GM12878 (cell line): Measurements from ENCODE around the gene PROC. TPM values are rescaled to one million over a fixed set of nuclear protein-coding genes. Genes with fewer than 3 reads are reported as not detected.

ENCODE experiments used
- ATAC-seq: fragments of 200-7000 bp; cut with Tn5 transposase; 3 replicates; pipeline ENCODE4 v1.9.1; 2020; ENCODE audit warnings: mild to moderate bottlenecking, moderate library complexity
- BruUV-seq: library from RNA; stranded (reverse); fragments of 400-500 nt; replicated peaks from 2 replicates; lab custom pipeline; 2021; lab: Mats Ljungman, UMichigan
- CTCF ChIA-PET: fragments of 300-600 bp; sonication (Branson Sonifier 250); formaldehyde crosslinking; extraction: SDS; loops from one replicate; lab custom pipeline; 2021; ENCODE audit warnings: inconsistent platforms; lab: Yijun Ruan, JAX
- POLR2A ChIA-PET: fragments of 350-600 bp; formaldehyde crosslinking; extraction: SDS; loops from one replicate; lab custom pipeline; 2021; ENCODE audit warnings: inconsistent platforms; lab: Charles Lee
- RAD21 ChIA-PET: fragments of 300-600 bp; sonication (Branson Sonifier 250); formaldehyde crosslinking; loops from one replicate; lab custom pipeline; 2023; ENCODE audit warnings: antibody characterized with exemption; ENCODE audit not compliant: unreplicated experiment; lab: Charles Lee
- SMC1A ChIA-PET: fragments of 300-600 bp; sonication (Branson Sonifier 250); formaldehyde crosslinking; loops from one replicate; lab custom pipeline; 2023; ENCODE audit not compliant: unreplicated experiment, uncharacterized antibody; lab: Charles Lee
- DNase-seq: peaks from one replicate; pipeline ENCODE4 v3.0.0-alpha.2; 2011; ENCODE audit warnings: low read depth, low spot score
- FAIRE-seq: peaks from 3 replicates; lab custom pipeline; 2011; peaks lifted over from hg19 to GRCh38; lab: Jason Lieb, UNC
- H2AFZ ChIP-seq: 2 replicates; pipeline ENCODE4 v1.6.0; 2011; ENCODE audit warnings: low read depth, low read length, control low read depth; ENCODE audit not compliant: control insufficient read depth
- H3K27ac ChIP-seq: 2 replicates; pipeline ENCODE4 v1.5.1; 2011; ENCODE audit warnings: control low read depth; ENCODE audit not compliant: control insufficient read depth, insufficient read depth
- H3K27me3 ChIP-seq, 2 experiments: replicated peaks in 1 of 2; 2 replicates each; pipeline versions ENCODE4 v1.6.0 to v1.6.1; 2011; ENCODE audit warnings: low read length in 1 of 2; ENCODE audit not compliant: control insufficient read depth in 2 of 2, insufficient read depth in 2 of 2
- H3K36me3 ChIP-seq, 2 experiments: 2 replicates each; pipeline ENCODE4 v1.5.1; 2011; ENCODE audit warnings: low read length in 1 of 2; ENCODE audit not compliant: control insufficient read depth in 2 of 2, insufficient read depth in 2 of 2
- H3K4me1 ChIP-seq: 2 replicates; pipeline ENCODE4 v1.6.1; 2011; ENCODE audit warnings: mild to moderate bottlenecking, low read length, moderate library complexity, mixed read lengths; ENCODE audit not compliant: control insufficient read depth, insufficient read depth
- H3K4me2 ChIP-seq: 2 replicates; pipeline ENCODE4 v1.6.0; 2011; ENCODE audit warnings: control low read depth; ENCODE audit not compliant: control insufficient read depth, insufficient read depth
- H3K4me3 ChIP-seq: fragments of 200-600 bp; sonication (generic); 2 replicates; pipeline ENCODE4 v1.5.1; 2016
- H3K79me2 ChIP-seq: 2 replicates; pipeline ENCODE4 v1.6.0; 2011; ENCODE audit warnings: low read length; ENCODE audit not compliant: control insufficient read depth, insufficient read depth
- H3K9ac ChIP-seq: 2 replicates; pipeline ENCODE4 v1.8.0; 2011; ENCODE audit warnings: low read length, control low read depth, mixed read lengths; ENCODE audit not compliant: control insufficient read depth, insufficient read depth
- H3K9me3 ChIP-seq: replicated peaks from 3 replicates; pipeline ENCODE4 v1.5.1; 2011; ENCODE audit warnings: mild to moderate bottlenecking, low read length; ENCODE audit not compliant: control insufficient read depth, insufficient read depth
- H4K20me1 ChIP-seq: 2 replicates; pipeline ENCODE4 v1.6.0; 2011; ENCODE audit not compliant: control insufficient read depth, insufficient read depth
- ASH2L ChIP-seq: fragments of 300-600, 200-600 bp; sonication (generic); IDR thresholded peaks from 2 replicates; pipeline ENCODE4 v1.6.1; 2017; ENCODE audit warnings: low read depth, mild to moderate bottlenecking, borderline replicate concordance
- BHLHE40 ChIP-seq, 2 experiments: fragments of 450-650 bp in 1 of 2; IDR thresholded peaks; 2 replicates each; pipeline ENCODE4 v1.6.1; 2011 to 2017; ENCODE audit warnings: low read depth in 2 of 2, borderline replicate concordance in 1 of 2, improper control_type of control experiment in 1 of 2, low read length in 1 of 2, mild to moderate bottlenecking in 1 of 2
- MEF2B ChIP-seq: fragments of 450-650 bp; IDR thresholded peaks from 2 replicates; pipeline ENCODE4 v1.6.1; 2018; ENCODE audit warnings: mild to moderate bottlenecking, moderate library complexity; ENCODE audit not compliant: partially characterized antibody, poor library complexity, severe bottlenecking
- NBN ChIP-seq: fragments of 450-650 bp; IDR thresholded peaks from 2 replicates; pipeline ENCODE4 v1.6.1; 2016
- NR2F1 ChIP-seq: fragments of 450-650 bp; conservative IDR thresholded peaks from 2 replicates; pipeline ENCODE4 v1.6.1; 2017; ENCODE audit warnings: mild to moderate bottlenecking
- RBBP5 ChIP-seq: fragments of 200-600 bp; sonication (generic); conservative IDR thresholded peaks from 2 replicates; pipeline ENCODE4 v1.6.1; 2016
- RCOR1 ChIP-seq: conservative IDR thresholded peaks from 2 replicates; pipeline ENCODE4 v1.6.1; 2012; ENCODE audit warnings: low read depth, low read length, improper control_type of control experiment
- ZZZ3 ChIP-seq: IDR thresholded peaks from 2 replicates; pipeline ENCODE4 v1.6.1; 2011; ENCODE audit warnings: low read depth; ENCODE audit not compliant: control insufficient read depth, insufficient read length
- WGBS: methylation state at CpG from one replicate; pipeline ENCODE4 v1.1.6; 2016; ENCODE audit warnings: low lambda C conversion rate; ENCODE audit not compliant: insufficient replicate concordance, insufficient coverage; ENCODE audit errors: missing lambda C conversion rate; 5-methylcytosine and 5-hydroxymethylcytosine counted together
- in situ Hi-C: fragments of 300-500 bp; cut with MboI; formaldehyde crosslinking; loops from 9 replicates; pipeline ENCODE4 v1.14.3; 2018; ENCODE audit warnings: mixed read lengths
- intact Hi-C: fragments of 100-400 bp; cut with micrococcal nuclease; formaldehyde crosslinking; loops from one replicate; pipeline ENCODE4 v1.14.2; 2022; ENCODE audit not compliant: unreplicated experiment
- polyA plus RNA-seq, 11 experiments: library from polyadenylated mRNA; depleted of rRNA in 4 of 11; unstranded in 6 of 11; stranded (reverse) in 5 of 11; fragments of >200 nt; fragmentation: Nextera tagmentation in 4 of 11; fragmentation: Illumina TruSeq in 1 of 11; extraction: Ambion mirVana in 4 of 11; extraction: Trizol in 1 of 11; gene quantifications; 1 replicate in 1 of 11; 2 replicates in 10 of 11; pipeline versions ENCODE4 v1.2.1 to v1.2.3, GENCODE V29; 2011 to 2016; ENCODE audit warnings: inconsistent platforms in 2 of 11, missing spikeins in 2 of 11, low read depth in 1 of 11
- total RNA-seq, 4 experiments: library from RNA; depleted of rRNA in 3 of 4; stranded (reverse); fragments of >200 nt in 3 of 4; fragmentation: Illumina TruSeq in 1 of 4; extraction: Trizol in 1 of 4; gene quantifications; 2 replicates each; pipeline versions ENCODE4 v1.2.1 to v1.2.3, GENCODE V29; 2013 to 2021

Gene PROC
- total and polyA plus RNA-seq, 10 of the 15 experiments (the other 5 are each of a cell fraction or from before 2014, with no cell fraction given), result not detected

DNA sequence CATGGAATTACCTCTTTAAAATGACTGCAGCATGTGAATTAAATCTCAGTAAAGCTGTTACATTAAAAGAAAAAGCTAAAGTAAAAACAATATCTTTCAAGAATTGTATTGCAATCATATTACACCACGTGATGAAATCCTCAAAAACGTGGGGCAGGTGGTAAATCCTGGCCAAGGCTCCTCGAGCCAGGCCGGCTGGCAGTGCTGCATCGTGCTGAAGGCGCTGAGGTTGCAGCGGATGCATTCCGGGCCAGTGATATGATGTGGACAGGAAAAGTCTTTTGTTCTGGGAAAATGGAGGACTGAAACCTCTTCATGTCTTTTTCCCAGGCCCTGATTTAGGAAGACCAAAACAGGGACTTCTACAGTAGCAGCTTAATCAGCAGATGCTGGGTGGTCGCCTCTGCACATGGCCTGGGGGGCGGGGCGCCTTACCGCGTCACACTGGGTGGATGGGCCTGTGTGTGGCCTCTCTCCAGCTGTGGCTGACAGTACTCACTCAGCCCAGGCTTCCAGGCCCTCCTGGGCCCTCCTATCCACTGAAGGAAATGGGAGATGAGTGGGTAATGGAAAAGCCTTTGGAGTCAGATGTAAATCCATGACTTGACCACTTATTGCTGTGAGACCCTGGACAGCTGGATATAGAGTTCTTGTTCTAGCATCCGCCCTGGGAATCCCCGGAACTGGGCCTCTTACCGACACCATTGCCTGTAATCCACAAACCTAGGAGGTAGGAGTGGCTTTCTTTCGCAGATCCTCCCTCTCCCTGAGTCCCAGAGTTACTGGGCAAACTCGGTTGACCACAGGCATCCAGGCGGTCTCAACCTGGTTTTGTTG is 45.1 kb downstream of the PROC start:
- H3K79me2 ChIP-seq, result no peaks in the 10 kb centered on the region
- no peaks in the 10 kb centered on the region for H3K36me3 ChIP-seq
- H3K9ac ChIP-seq, result no peak overlapping the region
- H3K9me3 ChIP-seq, result no peaks in the 10 kb centered on the region
- ATAC-seq (no peak), FAIRE-seq (no peak), DNase-seq (no peak)
- POLR2A ChIA-PET, result no interaction called here
- RAD21 ChIA-PET, result no interaction called here
- TF ChIP-seq RBBP5, result no peak
- TF ChIP-seq RCOR1, result no peak
- no peak for TF ChIP-seq NBN
- SMC1A ChIA-PET, result interaction anchor here (0.6 to 1.2 kb wide), 2 partner anchors 9 to 641 kb away, joined by 3 read pairs; no protein-coding TSS in a partner anchor
- WGBS, result 94% methylated on average over 19 of the region's 19 CpGs
- no peak overlapping the region for H3K4me3 ChIP-seq
- no peak overlapping the region for H3K4me2 ChIP-seq
- H4K20me1 ChIP-seq, result no peaks in the 10 kb centered on the region
- H3K27ac ChIP-seq, result no peak overlapping the region
- intact Hi-C loops, result no loop called here
- in situ Hi-C loops, result no loop called here
- CTCF ChIA-PET, result interaction anchor here (1.4 kb wide), 1 partner anchor 16 kb away, joined by 4 read pairs; no protein-coding TSS in a partner anchor
- no peak overlapping the region for H2AFZ ChIP-seq
- no peaks in the 10 kb centered on the region for H3K27me3 ChIP-seq
- no TSS peak for BruUV-seq
- no peaks in the 10 kb centered on the region for H3K4me1 ChIP-seq

DNA sequence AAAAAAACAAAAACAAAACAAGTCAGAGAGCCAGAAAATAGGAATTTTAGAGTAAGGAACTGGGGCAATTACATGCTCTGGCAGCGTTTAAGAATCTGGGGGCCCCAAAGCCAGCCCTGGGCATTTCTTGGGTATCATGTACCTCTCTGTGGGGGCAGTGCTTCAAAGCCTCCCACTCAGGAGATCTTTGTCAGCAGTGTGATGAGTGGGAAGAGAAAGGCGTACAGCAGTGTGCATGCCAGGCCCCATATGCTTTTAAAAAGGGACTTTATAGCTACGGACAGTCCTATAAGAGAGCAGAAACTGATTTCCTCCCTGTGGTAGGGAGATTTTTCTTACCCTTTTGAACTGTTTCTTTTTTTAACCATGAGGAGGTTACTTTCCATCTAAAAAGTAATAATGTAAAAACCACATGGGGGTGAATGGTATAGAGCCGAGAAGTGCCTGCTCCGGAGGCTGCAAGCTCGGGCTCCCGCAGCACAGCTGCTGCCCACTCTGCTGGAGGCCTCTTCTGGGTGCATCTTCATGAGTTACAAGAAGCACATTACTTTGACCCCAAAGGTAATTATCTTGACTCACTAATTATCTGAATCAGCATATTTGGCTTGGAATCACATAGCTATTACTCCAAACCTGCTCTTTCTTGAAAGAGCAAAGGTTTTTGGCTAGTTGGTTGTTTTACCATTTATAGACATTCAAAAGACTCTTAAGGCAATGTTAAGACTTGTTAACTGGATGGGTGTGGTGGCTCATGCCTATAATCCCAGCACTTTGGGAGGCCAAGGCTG is 46.4 kb downstream of the PROC start:
- Histone ChIP-seq H3K4me1 (no peaks in the 10 kb centered on the region), H4K20me1 (no peaks in the 10 kb centered on the region), H2AFZ (no peak overlapping the region), H3K4me3 (no peak overlapping the region), H3K27ac (no peak overlapping the region), H3K27me3 (no peaks in the 10 kb centered on the region), H3K9me3 (no peaks in the 10 kb centered on the region), H3K79me2 (no peaks in the 10 kb centered on the region), H3K4me2 (no peak overlapping the region), H3K36me3 (no peaks in the 10 kb centered on the region; a peak in 1 of 4 replicates), H3K9ac (no peak overlapping the region)
- POLR2A ChIA-PET, result no interaction called here
- no peak for DNase-seq
- intact Hi-C loops, result no loop called here
- in situ Hi-C loops, result no loop called here
- WGBS, result 98% methylated on average over 7 of the region's 7 CpGs
- SMC1A ChIA-PET, result interaction anchor here (1.5 kb wide), 1 partner anchor 14 kb away, joined by 4 read pairs; no protein-coding TSS in a partner anchor
- CTCF ChIA-PET, result interaction anchor here (0.7 to 1.4 kb wide), 3 partner anchors 15 to 267 kb away, joined by 4 to 6 read pairs (median 4); no protein-coding TSS in a partner anchor
- no TSS peak for BruUV-seq
- RAD21 ChIA-PET, result no interaction called here
- TF ChIP-seq NR2F1 (no peak), MEF2B (no peak), ZZZ3 (no peak), BHLHE40 (IDR thresholded peaks at IDR 0.05; ENCODE audit: borderline replicate concordance in 1 of 2, low read depth in 2 of 2, low read length in 1 of 2) (no peak), ASH2L (no peak)
- FAIRE-seq, result no peak
- ATAC-seq, result no peak
